Duodenal mucosa (tissue), 2 donors: ENCODE measurements around the gene PACSIN1.
"Not testable (repeated sequence)": the region's sequence is repeated elsewhere in the genome, so short reads cannot be mapped to it uniquely, and the experiment has no call there.

Source experiments
- H3K27ac ChIP-seq: one replicate; pipeline ENCODE4 v1.7.0; 2013; ENCODE audit warnings: low read depth, low read length
- H3K27me3 ChIP-seq, 2 donors: one replicate each; pipeline ENCODE4 v1.7.0; 2013; ENCODE audit warnings: low read length in 2 of 2, control low read depth in 1 of 2; ENCODE audit not compliant: insufficient read depth in 2 of 2, control insufficient read depth in 1 of 2
- H3K36me3 ChIP-seq, 2 donors: one replicate each; pipeline ENCODE4 v1.7.0; 2013; ENCODE audit warnings: low read length in 2 of 2, control low read depth in 1 of 2; ENCODE audit not compliant: insufficient read depth in 2 of 2, control insufficient read depth in 1 of 2
- H3K4me1 ChIP-seq, 2 donors: one replicate each; pipeline ENCODE4 v1.7.0; 2013; ENCODE audit warnings: low read length in 2 of 2, control low read depth in 1 of 2; ENCODE audit not compliant: insufficient read depth in 2 of 2, control insufficient read depth in 1 of 2
- H3K4me3 ChIP-seq, 2 donors: one replicate each; pipeline ENCODE4 v1.7.0; 2013; ENCODE audit warnings: low read length in 2 of 2, low read depth in 1 of 2
- H3K9ac ChIP-seq, 2 donors: one replicate each; pipeline ENCODE4 v1.7.0; 2013; ENCODE audit warnings: low read length in 2 of 2, low read depth in 1 of 2
- H3K9me3 ChIP-seq, 2 donors: one replicate each; pipeline ENCODE4 v1.7.0; 2013; ENCODE audit warnings: low read length in 2 of 2, control low read depth in 1 of 2; ENCODE audit not compliant: control insufficient read depth in 1 of 2

The PACSIN1 gene

GRCh38 chr6:34483781-34484180, 17.9 kb downstream of the PACSIN1 start:
- H3K4me1 ChIP-seq, H3K9ac ChIP-seq, H3K36me3 ChIP-seq, H3K27me3 ChIP-seq, H3K9me3 ChIP-seq, H3K4me3 ChIP-seq, H3K27ac ChIP-seq: not testable (repeated sequence)

GRCh38 chr6:34484391-34484790, 18.5 kb downstream of the PACSIN1 start:
- H3K4me3 ChIP-seq = no peak overlapping the region
- H3K9ac ChIP-seq = no peak overlapping the region
- no peak overlapping the region for H3K27ac ChIP-seq
- H3K27me3 ChIP-seq = no peaks in the 10 kb centered on the region
- no peaks in the 10 kb centered on the region for H3K36me3 ChIP-seq
- no peaks in the 10 kb centered on the region for H3K9me3 ChIP-seq
- H3K4me1 ChIP-seq = no peaks in the 10 kb centered on the region

- no peaks in the 10 kb centered on the region for H3K9me3 ChIP-seq
- no peak overlapping the region for H3K27ac ChIP-seq
Observed at GRCh38 chr6:34484899-34485298, 19.0 kb downstream of the PACSIN1 start.

GRCh38 chr6:34485321-34486060, 19.6 kb downstream of the PACSIN1 start:
- H3K27ac ChIP-seq = no peak overlapping the region
- no peaks in the 10 kb centered on the region for H3K36me3 ChIP-seq
- no peaks in the 10 kb centered on the region for H3K9me3 ChIP-seq
- H3K9ac ChIP-seq = no peak overlapping the region
- H3K4me1 ChIP-seq = no peaks in the 10 kb centered on the region
- H3K27me3 ChIP-seq = no peaks in the 10 kb centered on the region
- no peak overlapping the region for H3K4me3 ChIP-seq

More at GRCh38 chr6:34484899-34485298, 19.0 kb downstream of the PACSIN1 start:
- H3K9ac ChIP-seq = no peak overlapping the region
- no peak overlapping the region for H3K4me3 ChIP-seq
- H3K27me3 ChIP-seq = no peaks in the 10 kb centered on the region
- H3K4me1 ChIP-seq = no peaks in the 10 kb centered on the region
- no peaks in the 10 kb centered on the region for H3K36me3 ChIP-seq

GRCh38 chr6:34486106-34486740, 20.3 kb downstream of the PACSIN1 start:
- Histone ChIP-seq H3K4me1 (no peaks in the 10 kb centered on the region), H3K27ac (no peak overlapping the region), H3K4me3 (no peak overlapping the region), H3K36me3 (no peaks in the 10 kb centered on the region), H3K9me3 (no peaks in the 10 kb centered on the region), H3K27me3 (no peaks in the 10 kb centered on the region), H3K9ac (no peak overlapping the region)

- H3K27ac ChIP-seq, H3K4me3 ChIP-seq, H3K9ac ChIP-seq, H3K36me3 ChIP-seq, H3K4me1 ChIP-seq, H3K27me3 ChIP-seq, H3K9me3 ChIP-seq: not testable (repeated sequence)
Observed at GRCh38 chr6:34486886-34487285, 21.0 kb downstream of the PACSIN1 start.

- no peak overlapping the region for H3K27ac ChIP-seq
- no peaks in the 10 kb centered on the region for H3K36me3 ChIP-seq
- H3K27me3 ChIP-seq = no peaks in the 10 kb centered on the region
Observed at GRCh38 chr6:34487536-34487935, 21.7 kb downstream of the PACSIN1 start.

GRCh38 chr6:34489207-34489805, 23.4 kb downstream of the PACSIN1 start:
- Histone ChIP-seq H3K9ac (no peak overlapping the region), H3K4me3 (no peak overlapping the region), H3K4me1 (no peaks in the 10 kb centered on the region), H3K36me3 (no peaks in the 10 kb centered on the region), H3K27me3 (no peaks in the 10 kb centered on the region), H3K27ac (no peak overlapping the region), H3K9me3 (no peaks in the 10 kb centered on the region)

More at GRCh38 chr6:34487536-34487935, 21.7 kb downstream of the PACSIN1 start:
- no peaks in the 10 kb centered on the region for H3K9me3 ChIP-seq
- H3K4me3 ChIP-seq = no peak overlapping the region
- no peaks in the 10 kb centered on the region for H3K4me1 ChIP-seq
- no peak overlapping the region for H3K9ac ChIP-seq

- no peak overlapping the region for H3K4me3 ChIP-seq
- H3K27me3 ChIP-seq = no peaks in the 10 kb centered on the region
- no peaks in the 10 kb centered on the region for H3K4me1 ChIP-seq
- H3K27ac ChIP-seq = no peak overlapping the region
- H3K9me3 ChIP-seq = no peaks in the 10 kb centered on the region
- H3K36me3 ChIP-seq = no peaks in the 10 kb centered on the region
- H3K9ac ChIP-seq = no peak overlapping the region
Observed at GRCh38 chr6:34490390-34491090, 24.7 kb downstream of the PACSIN1 start.

GRCh38 chr6:34491091-34491430, 25.2 kb downstream of the PACSIN1 start:
- Histone ChIP-seq H3K27me3 (no peaks in the 10 kb centered on the region), H3K9me3 (no peaks in the 10 kb centered on the region), H3K27ac (no peak overlapping the region), H3K4me3 (no peak overlapping the region), H3K4me1 (no peaks in the 10 kb centered on the region), H3K36me3 (no peaks in the 10 kb centered on the region), H3K9ac (no peak overlapping the region)
